GM12878 (cell line): ENCODE results near the gene PHEX. TPM values are rescaled to one million over a fixed set of nuclear protein-coding genes. Genes with fewer than 3 reads are reported as not detected.

Experiments used
- ATAC-seq: fragments of 200-7000 bp; cut with Tn5 transposase; 3 replicates; pipeline ENCODE4 v1.9.1; 2020; ENCODE audit warnings: mild to moderate bottlenecking, moderate library complexity
- BruUV-seq: library from RNA; stranded (reverse); fragments of 400-500 nt; replicated peaks from 2 replicates; lab custom pipeline; 2021; lab: Mats Ljungman, UMichigan
- CTCF ChIA-PET: fragments of 300-600 bp; sonication (Branson Sonifier 250); formaldehyde crosslinking; extraction: SDS; loops from one replicate; lab custom pipeline; 2021; ENCODE audit warnings: inconsistent platforms; lab: Yijun Ruan, JAX
- POLR2A ChIA-PET: fragments of 350-600 bp; formaldehyde crosslinking; extraction: SDS; loops from one replicate; lab custom pipeline; 2021; ENCODE audit warnings: inconsistent platforms; lab: Charles Lee
- RAD21 ChIA-PET: fragments of 300-600 bp; sonication (Branson Sonifier 250); formaldehyde crosslinking; loops from one replicate; lab custom pipeline; 2023; ENCODE audit warnings: antibody characterized with exemption; ENCODE audit not compliant: unreplicated experiment; lab: Charles Lee
- SMC1A ChIA-PET: fragments of 300-600 bp; sonication (Branson Sonifier 250); formaldehyde crosslinking; loops from one replicate; lab custom pipeline; 2023; ENCODE audit not compliant: unreplicated experiment, uncharacterized antibody; lab: Charles Lee
- DNase-seq: peaks from one replicate; pipeline ENCODE4 v3.0.0-alpha.2; 2011; ENCODE audit warnings: low read depth, low spot score
- FAIRE-seq: peaks from 3 replicates; lab custom pipeline; 2011; peaks lifted over from hg19 to GRCh38; lab: Jason Lieb, UNC
- H2AFZ ChIP-seq: 2 replicates; pipeline ENCODE4 v1.6.0; 2011; ENCODE audit warnings: low read depth, low read length, control low read depth; ENCODE audit not compliant: control insufficient read depth
- H3K27ac ChIP-seq: 2 replicates; pipeline ENCODE4 v1.5.1; 2011; ENCODE audit warnings: control low read depth; ENCODE audit not compliant: control insufficient read depth, insufficient read depth
- H3K27me3 ChIP-seq, 2 experiments: replicated peaks in 1 of 2; 2 replicates each; pipeline versions ENCODE4 v1.6.0 to v1.6.1; 2011; ENCODE audit warnings: low read length in 1 of 2; ENCODE audit not compliant: control insufficient read depth in 2 of 2, insufficient read depth in 2 of 2
- H3K36me3 ChIP-seq, 2 experiments: 2 replicates each; pipeline ENCODE4 v1.5.1; 2011; ENCODE audit warnings: low read length in 1 of 2; ENCODE audit not compliant: control insufficient read depth in 2 of 2, insufficient read depth in 2 of 2
- H3K4me1 ChIP-seq: 2 replicates; pipeline ENCODE4 v1.6.1; 2011; ENCODE audit warnings: mild to moderate bottlenecking, low read length, moderate library complexity, mixed read lengths; ENCODE audit not compliant: control insufficient read depth, insufficient read depth
- H3K4me2 ChIP-seq: 2 replicates; pipeline ENCODE4 v1.6.0; 2011; ENCODE audit warnings: control low read depth; ENCODE audit not compliant: control insufficient read depth, insufficient read depth
- H3K4me3 ChIP-seq: fragments of 200-600 bp; sonication (generic); 2 replicates; pipeline ENCODE4 v1.5.1; 2016
- H3K79me2 ChIP-seq: 2 replicates; pipeline ENCODE4 v1.6.0; 2011; ENCODE audit warnings: low read length; ENCODE audit not compliant: control insufficient read depth, insufficient read depth
- H3K9ac ChIP-seq: 2 replicates; pipeline ENCODE4 v1.8.0; 2011; ENCODE audit warnings: low read length, control low read depth, mixed read lengths; ENCODE audit not compliant: control insufficient read depth, insufficient read depth
- H3K9me3 ChIP-seq: replicated peaks from 3 replicates; pipeline ENCODE4 v1.5.1; 2011; ENCODE audit warnings: mild to moderate bottlenecking, low read length; ENCODE audit not compliant: control insufficient read depth, insufficient read depth
- H4K20me1 ChIP-seq: 2 replicates; pipeline ENCODE4 v1.6.0; 2011; ENCODE audit not compliant: control insufficient read depth, insufficient read depth
- ATF7 ChIP-seq: fragments of 450-650 bp; IDR thresholded peaks from 2 replicates; pipeline ENCODE4 v1.6.1; 2016; ENCODE audit warnings: low read depth, mild to moderate bottlenecking
- BHLHE40 ChIP-seq, 2 experiments: fragments of 450-650 bp in 1 of 2; IDR thresholded peaks; 2 replicates each; pipeline ENCODE4 v1.6.1; 2011 to 2017; ENCODE audit warnings: low read depth in 2 of 2, borderline replicate concordance in 1 of 2, improper control_type of control experiment in 1 of 2, low read length in 1 of 2, mild to moderate bottlenecking in 1 of 2
- CBX3 ChIP-seq: fragments of 200-600 bp; sonication (generic); IDR thresholded peaks from 2 replicates; pipeline ENCODE4 v1.6.1; 2016; ENCODE audit warnings: low read depth, borderline replicate concordance
- DPF2 ChIP-seq: fragments of 450-650 bp; IDR thresholded peaks from 2 replicates; pipeline ENCODE4 v1.6.1; 2017; ENCODE audit warnings: mild to moderate bottlenecking
- JUND ChIP-seq: IDR thresholded peaks from 2 replicates; pipeline ENCODE4 v1.6.1; 2012; ENCODE audit warnings: low read depth, mild to moderate bottlenecking, low read length, improper control_type of control experiment, moderate library complexity
- KDM1A ChIP-seq: fragments of 200-600 bp; sonication (generic); IDR thresholded peaks from 2 replicates; pipeline ENCODE4 v1.6.1; 2016; ENCODE audit warnings: borderline replicate concordance
- MEF2A ChIP-seq: IDR thresholded peaks from 2 replicates; pipeline ENCODE4 v1.6.1; 2011; ENCODE audit warnings: low read depth, mild to moderate bottlenecking, low read length, moderate library complexity; ENCODE audit not compliant: insufficient read depth
- MXI1 ChIP-seq: fragments of 150-350 bp; IDR thresholded peaks from 2 replicates; pipeline ENCODE4 v1.6.1; 2011; ENCODE audit warnings: low read depth, mild to moderate bottlenecking, inconsistent platforms, low read length, improper control_type of control experiment
- NBN ChIP-seq: fragments of 450-650 bp; IDR thresholded peaks from 2 replicates; pipeline ENCODE4 v1.6.1; 2016
- NFYB ChIP-seq: IDR thresholded peaks from 2 replicates; pipeline ENCODE4 v1.6.1; 2011; ENCODE audit warnings: low read depth, mild to moderate bottlenecking, low read length, improper control_type of control experiment, moderate library complexity; ENCODE audit not compliant: insufficient read depth
- NR2C2 ChIP-seq: IDR thresholded peaks from 2 replicates; pipeline ENCODE4 v1.6.1; 2011; ENCODE audit warnings: borderline replicate concordance, low read depth; ENCODE audit not compliant: control insufficient read depth, insufficient read length
- POLR2A ChIP-seq: IDR thresholded peaks from 2 replicates; pipeline ENCODE4 v1.6.1; 2011; ENCODE audit warnings: low read depth, mild to moderate bottlenecking, low read length
- RELA ChIP-seq: fragments of 450-650 bp; IDR thresholded peaks from 2 replicates; pipeline ENCODE4 v1.8.0; 2014; ENCODE audit warnings: borderline replicate concordance; ENCODE audit not compliant: partially characterized antibody
- SIN3A ChIP-seq: IDR thresholded peaks from 2 replicates; pipeline ENCODE4 v1.6.1; 2012; ENCODE audit warnings: low read depth, low read length, improper control_type of control experiment
- SRF ChIP-seq, 2 experiments: IDR thresholded peaks; 2 replicates each; pipeline ENCODE4 v1.6.1; 2011; ENCODE audit warnings: low read depth in 2 of 2, low read length in 2 of 2, mild to moderate bottlenecking in 1 of 2, moderate library complexity in 1 of 2
- SUZ12 ChIP-seq: fragments of 200-600 bp; sonication (generic); IDR thresholded peaks from one replicate; pipeline ENCODE4 v1.6.1; 2018; ENCODE audit warnings: antibody characterized with exemption, mild to moderate bottlenecking; ENCODE audit not compliant: unreplicated experiment
- USF1 ChIP-seq: IDR thresholded peaks from 2 replicates; pipeline ENCODE4 v1.6.1; 2011; ENCODE audit warnings: borderline replicate concordance, low read depth, mild to moderate bottlenecking, moderate library complexity, mixed read lengths, low read length; ENCODE audit not compliant: insufficient read depth; ENCODE audit errors: extremely low read length
- ZNF24 ChIP-seq: fragments of 450-650 bp; IDR thresholded peaks from 2 replicates; pipeline ENCODE4 v1.6.1; 2017; ENCODE audit warnings: antibody characterized with exemption, mild to moderate bottlenecking
- WGBS: methylation state at CpG from one replicate; pipeline ENCODE4 v1.1.6; 2016; ENCODE audit warnings: low lambda C conversion rate; ENCODE audit not compliant: insufficient replicate concordance, insufficient coverage; ENCODE audit errors: missing lambda C conversion rate; 5-methylcytosine and 5-hydroxymethylcytosine counted together
- in situ Hi-C: fragments of 300-500 bp; cut with MboI; formaldehyde crosslinking; loops from 9 replicates; pipeline ENCODE4 v1.14.3; 2018; ENCODE audit warnings: mixed read lengths
- intact Hi-C: fragments of 100-400 bp; cut with micrococcal nuclease; formaldehyde crosslinking; loops from one replicate; pipeline ENCODE4 v1.14.2; 2022; ENCODE audit not compliant: unreplicated experiment
- polyA plus RNA-seq, 11 experiments: library from polyadenylated mRNA; depleted of rRNA in 4 of 11; unstranded in 6 of 11; stranded (reverse) in 5 of 11; fragments of >200 nt; fragmentation: Nextera tagmentation in 4 of 11; fragmentation: Illumina TruSeq in 1 of 11; extraction: Ambion mirVana in 4 of 11; extraction: Trizol in 1 of 11; gene quantifications; 1 replicate in 1 of 11; 2 replicates in 10 of 11; pipeline versions ENCODE4 v1.2.1 to v1.2.3, GENCODE V29; 2011 to 2016; ENCODE audit warnings: inconsistent platforms in 2 of 11, missing spikeins in 2 of 11, low read depth in 1 of 11
- total RNA-seq, 4 experiments: library from RNA; depleted of rRNA in 3 of 4; stranded (reverse); fragments of >200 nt in 3 of 4; fragmentation: Illumina TruSeq in 1 of 4; extraction: Trizol in 1 of 4; gene quantifications; 2 replicates each; pipeline versions ENCODE4 v1.2.1 to v1.2.3, GENCODE V29; 2013 to 2021

PHEX gene
- total and polyA plus RNA-seq, 10 of the 15 experiments (the other 5 are each of a cell fraction or from before 2014, with no cell fraction given) = 0.12 to 97.2 (median 0.55) TPM

DNA sequence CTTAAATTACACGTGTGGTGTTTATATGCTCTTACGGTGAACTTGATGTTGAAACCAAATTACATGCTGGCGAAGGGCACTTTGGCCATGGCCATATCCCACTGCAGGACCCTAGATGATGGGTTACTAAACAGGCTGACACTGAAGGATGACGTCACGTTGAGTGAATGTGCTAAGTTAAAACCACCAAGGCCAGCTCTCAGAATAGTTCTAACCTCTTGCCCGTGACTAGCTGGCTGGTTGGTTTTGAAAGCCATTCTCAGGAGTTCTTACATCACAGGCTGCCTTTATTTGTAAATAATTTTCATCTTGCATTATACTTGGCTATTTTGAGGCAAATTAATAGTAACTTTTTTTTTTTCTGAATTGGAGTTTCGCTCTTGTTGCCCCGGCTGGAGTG lies 41.3 kb upstream of the PHEX start:
- ChIA-PET POLR2A (interaction anchor here (1.1 to 4.3 kb wide), 6 partner anchors 47 to 73 kb away, joined by 3 to 23 read pairs (median 4); no protein-coding TSS in a partner anchor), SMC1A (interaction anchor here (1.1 to 12.2 kb wide), 12 partner anchors 14 to 757 kb away, joined by 3 to 168 read pairs (median 18); partner anchors contain the start of gene PHEX), CTCF (interaction anchor here (1.3 to 7.1 kb wide), 3 partner anchors 47 to 90 kb away, joined by 5 to 90 read pairs (median 6); no protein-coding TSS in a partner anchor), RAD21 (interaction anchor here (1.1 to 8.8 kb wide), 5 partner anchors 46 to 758 kb away, joined by 3 to 82 read pairs (median 7); no protein-coding TSS in a partner anchor)
- Histone ChIP-seq H3K4me3 (no peak overlapping the region), H4K20me1 (no peaks in the 10 kb centered on the region), H3K9me3 (no peaks in the 10 kb centered on the region), H3K79me2 (no peaks in the 10 kb centered on the region), H3K27me3 (no peaks in the 10 kb centered on the region), H3K9ac (no peak overlapping the region), H3K4me2 (no peak overlapping the region), H3K27ac (peak overlapping the region; percentile 33; the same call in 1 of the 2 replicates), H2AFZ (no peak overlapping the region), H3K4me1 (peaks cover 16% of the 10 kb centered on the region), H3K36me3 (peaks cover 3 to 4% of the 10 kb centered on the region in 2 experiments; a peak in 3 of 4 replicates)
- BruUV-seq = no TSS peak
- WGBS = 65% methylated on average over 8 of the region's 8 CpGs
- no peak for FAIRE-seq
- no peak for DNase-seq
- TF ChIP-seq SUZ12 = no peak
- TF ChIP-seq USF1 = no peak
- TF ChIP-seq MEF2A = no peak
- 0 out of 2 replicates have a peak, but pooled peaks have one; percentile 20 for TF ChIP-seq JUND
- no peak for TF ChIP-seq SRF (IDR thresholded peaks at IDR 0.05; ENCODE audit: low read depth in 2 of 2, low read length in 2 of 2)
- TF ChIP-seq BHLHE40 (IDR thresholded peaks at IDR 0.05; ENCODE audit: borderline replicate concordance in 1 of 2, low read depth in 2 of 2, low read length in 1 of 2) = peak in 1 of 2 experiments; percentile 77; a peak in 2 of 4 replicates
- TF ChIP-seq KDM1A = no peak
- 0 out of 2 replicates have a peak, but pooled peaks have one; percentile 29 for TF ChIP-seq DPF2
- TF ChIP-seq MXI1 = no peak
- no peak for TF ChIP-seq NFYB
- TF ChIP-seq SIN3A = no peak
- no peak for TF ChIP-seq ZNF24
- no peak for TF ChIP-seq POLR2A
- no peak for TF ChIP-seq NR2C2
- no peak for TF ChIP-seq RELA
- TF ChIP-seq NBN = 0 out of 2 replicates have a peak, but pooled peaks have one; percentile 48
- no peak for TF ChIP-seq CBX3
- peak; percentile 94 for TF ChIP-seq ATF7
- intact Hi-C loops = no loop called here
- peak; percentile 44 for ATAC-seq
- in situ Hi-C loops = no loop called here
